Fibroblast of villous mesenchyme (primary cell): Measurements from ENCODE around the gene MYOF. TPM values are rescaled to one million over a fixed set of nuclear protein-coding genes. Genes with fewer than 3 reads are reported as not detected.

Experiments
- DNase-seq: peaks from one replicate; pipeline ENCODE4 v3.0.0-alpha.2; 2010; ENCODE audit warnings: low read depth
- H3K4me3 ChIP-seq: 2 replicates; pipeline ENCODE4 v1.5.1; 2011; ENCODE audit warnings: low read depth, mild to moderate bottlenecking, low read length
- CTCF ChIP-seq: IDR thresholded peaks from 2 replicates; pipeline ENCODE4 v1.5.1; 2012; ENCODE audit warnings: low read depth, mild to moderate bottlenecking, low read length; ENCODE audit not compliant: insufficient read depth
- total RNA-seq: library from RNA; depleted of rRNA; stranded (reverse); fragments of >200 nt; gene quantifications from 2 replicates; pipeline ENCODE4 v1.2.3, GENCODE V29; 2012

The MYOF gene
- total RNA-seq, 1 donor = 323 TPM

- H3K4me3 ChIP-seq = no peak overlapping the region
- DNase-seq = no peak
- no peak for TF ChIP-seq CTCF
These were observed 144.8 kb downstream of the MYOF start for GRCh38 chr10:93337309-93337721.

- no peak for TF ChIP-seq CTCF
- no peak overlapping the region for H3K4me3 ChIP-seq
- no peak for DNase-seq
These were observed 145.5 kb downstream of the MYOF start for GRCh38 chr10:93336678-93337077.

GRCh38 chr10:93336110-93336509, 146.0 kb downstream of the MYOF start:
- TF ChIP-seq CTCF = no peak
- no peak for DNase-seq
- H3K4me3 ChIP-seq = no peak overlapping the region

GRCh38 chr10:93334901-93335327, 147.2 kb downstream of the MYOF start:
- TF ChIP-seq CTCF = no peak
- DNase-seq = no peak

GRCh38 chr10:93334181-93334580, 148.0 kb downstream of the MYOF start:
- DNase-seq = no peak
- TF ChIP-seq CTCF = no peak

More at GRCh38 chr10:93334901-93335327, 147.2 kb downstream of the MYOF start:
- no peak overlapping the region for H3K4me3 ChIP-seq

GRCh38 chr10:93333278-93333978, 148.7 kb downstream of the MYOF start:
- no peak for TF ChIP-seq CTCF
- DNase-seq = no peak
- no peak overlapping the region for H3K4me3 ChIP-seq

More at GRCh38 chr10:93334181-93334580, 148.0 kb downstream of the MYOF start:
- no peak overlapping the region for H3K4me3 ChIP-seq

GRCh38 chr10:93330824-93331223, 151.3 kb downstream of the MYOF start:
- DNase-seq = no peak
- no peak for TF ChIP-seq CTCF
- no peak overlapping the region for H3K4me3 ChIP-seq
